GM23248 (cell line): ENCODE data around the gene USP11.

ENCODE experiments used
- EZH2 ChIP-seq: fragments of 200-600 bp; sonication (generic); IDR thresholded peaks from 2 replicates; pipeline ENCODE4 v1.6.1; 2018; ENCODE audit warnings: antibody characterized with exemption, mild to moderate bottlenecking; ENCODE audit not compliant: insufficient read depth, poor library complexity, severe bottlenecking
- EZH2phosphoT487 ChIP-seq: fragments of 200-600 bp; sonication (generic); IDR thresholded peaks from 2 replicates; pipeline ENCODE4 v1.6.1; 2018; ENCODE audit warnings: antibody characterized with exemption, moderate library complexity, mild to moderate bottlenecking, low read depth; ENCODE audit not compliant: insufficient read depth

DNA sequence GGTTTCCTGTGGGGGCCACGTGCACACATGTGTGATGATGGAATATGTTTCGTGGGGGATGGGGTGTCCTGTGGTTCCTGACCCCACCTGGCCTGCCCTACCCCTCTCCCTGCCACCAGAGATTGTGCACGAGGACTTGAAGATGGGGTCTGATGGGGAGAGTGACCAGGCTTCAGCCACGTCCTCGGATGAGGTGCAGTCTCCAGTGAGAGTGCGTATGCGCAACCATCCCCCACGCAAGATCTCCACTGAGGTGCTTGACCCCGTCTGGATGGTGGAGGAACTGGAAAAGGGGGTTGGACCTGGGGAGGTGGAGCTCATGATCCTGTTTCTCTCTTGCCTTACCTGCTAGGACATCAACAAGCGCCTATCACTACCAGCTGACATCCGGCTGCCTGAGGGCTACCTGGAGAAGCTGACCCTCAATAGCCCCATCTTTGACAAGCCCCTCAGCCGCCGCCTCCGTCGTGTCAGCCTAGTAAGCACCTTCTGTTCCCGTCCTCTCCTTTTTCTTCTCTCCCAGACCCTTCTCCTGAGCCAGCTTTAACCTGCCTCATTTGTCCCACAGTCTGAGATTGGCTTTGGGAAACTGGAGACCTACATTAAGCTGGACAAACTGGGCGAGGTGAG lies 8.4 kb upstream of the USP11 start:
- TF ChIP-seq EZH2 = no peak
- TF ChIP-seq EZH2phosphoT487 = no peak
